OCI-LY1 (cell line): ENCODE measurements around the gene SIRT7.

Experiments used
- EZH2 ChIP-seq: fragments of 200-600 bp; sonication (generic), shearing (Covaris generic); IDR thresholded peaks from 2 replicates; pipeline ENCODE4 v1.8.0; 2017; ENCODE audit warnings: borderline replicate concordance, mixed run types, mild to moderate bottlenecking, antibody characterized with exemption, low read length, moderate library complexity, mixed read lengths
- TF ChIP-seq, protein P1 (sequence below): fragments of 200-600 bp; sonication (generic), shearing (Covaris generic); IDR thresholded peaks from 2 replicates; pipeline ENCODE4 v1.5.1; 2017; ENCODE audit warnings: mild to moderate bottlenecking, antibody characterized with exemption, low read length, moderate library complexity, mixed read lengths

DNA sequence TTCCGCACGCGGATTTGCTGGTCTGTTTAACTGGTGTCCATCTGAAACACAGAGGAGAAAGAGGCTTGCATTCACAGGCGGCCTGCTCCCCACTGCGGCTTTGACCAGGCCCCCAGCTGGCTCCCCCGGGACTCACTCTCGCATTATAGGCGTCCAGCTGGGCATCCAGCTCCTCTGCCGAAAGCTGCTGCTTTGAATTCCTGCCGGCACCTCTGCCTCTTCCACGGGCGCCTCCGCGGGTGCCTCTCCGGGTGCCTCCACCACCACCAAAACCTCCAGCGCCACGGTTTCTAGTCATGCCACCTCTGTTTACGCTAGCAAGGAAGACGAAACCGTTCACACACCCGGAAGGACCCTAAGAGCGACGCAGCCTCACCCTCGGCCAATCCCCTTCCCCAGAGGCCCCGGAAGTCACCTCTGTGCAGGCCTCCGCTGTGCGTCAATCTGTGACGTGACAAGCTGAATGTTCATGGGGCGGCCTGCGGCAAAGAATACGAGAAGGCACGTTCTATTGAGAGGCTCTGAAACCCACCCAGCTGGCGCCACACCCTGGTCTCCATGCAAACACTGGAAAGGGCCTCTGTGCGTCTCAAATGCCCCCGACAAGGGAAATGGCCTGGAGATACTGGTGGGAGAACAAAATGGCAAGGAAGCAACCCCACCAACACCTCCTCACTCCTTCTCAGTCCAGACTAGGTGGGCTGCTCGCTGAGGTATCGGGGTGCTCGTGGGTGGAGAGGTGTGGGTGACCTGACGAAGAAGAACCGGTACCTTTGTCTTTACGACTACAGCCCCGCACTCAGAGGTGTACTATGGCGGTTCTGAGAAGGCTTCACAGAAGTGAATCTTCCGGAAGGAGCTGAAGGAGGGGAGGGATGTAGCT is 29.6 kb downstream of the SIRT7 start:
- no peak for TF ChIP-seq EZH2
- TF ChIP-seq, protein P1, sequence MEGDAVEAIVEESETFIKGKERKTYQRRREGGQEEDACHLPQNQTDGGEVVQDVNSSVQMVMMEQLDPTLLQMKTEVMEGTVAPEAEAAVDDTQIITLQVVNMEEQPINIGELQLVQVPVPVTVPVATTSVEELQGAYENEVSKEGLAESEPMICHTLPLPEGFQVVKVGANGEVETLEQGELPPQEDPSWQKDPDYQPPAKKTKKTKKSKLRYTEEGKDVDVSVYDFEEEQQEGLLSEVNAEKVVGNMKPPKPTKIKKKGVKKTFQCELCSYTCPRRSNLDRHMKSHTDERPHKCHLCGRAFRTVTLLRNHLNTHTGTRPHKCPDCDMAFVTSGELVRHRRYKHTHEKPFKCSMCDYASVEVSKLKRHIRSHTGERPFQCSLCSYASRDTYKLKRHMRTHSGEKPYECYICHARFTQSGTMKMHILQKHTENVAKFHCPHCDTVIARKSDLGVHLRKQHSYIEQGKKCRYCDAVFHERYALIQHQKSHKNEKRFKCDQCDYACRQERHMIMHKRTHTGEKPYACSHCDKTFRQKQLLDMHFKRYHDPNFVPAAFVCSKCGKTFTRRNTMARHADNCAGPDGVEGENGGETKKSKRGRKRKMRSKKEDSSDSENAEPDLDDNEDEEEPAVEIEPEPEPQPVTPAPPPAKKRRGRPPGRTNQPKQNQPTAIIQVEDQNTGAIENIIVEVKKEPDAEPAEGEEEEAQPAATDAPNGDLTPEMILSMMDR, result no peak
